ENCODE data around the gene PTRH1.

Gene PTRH1

DNA sequence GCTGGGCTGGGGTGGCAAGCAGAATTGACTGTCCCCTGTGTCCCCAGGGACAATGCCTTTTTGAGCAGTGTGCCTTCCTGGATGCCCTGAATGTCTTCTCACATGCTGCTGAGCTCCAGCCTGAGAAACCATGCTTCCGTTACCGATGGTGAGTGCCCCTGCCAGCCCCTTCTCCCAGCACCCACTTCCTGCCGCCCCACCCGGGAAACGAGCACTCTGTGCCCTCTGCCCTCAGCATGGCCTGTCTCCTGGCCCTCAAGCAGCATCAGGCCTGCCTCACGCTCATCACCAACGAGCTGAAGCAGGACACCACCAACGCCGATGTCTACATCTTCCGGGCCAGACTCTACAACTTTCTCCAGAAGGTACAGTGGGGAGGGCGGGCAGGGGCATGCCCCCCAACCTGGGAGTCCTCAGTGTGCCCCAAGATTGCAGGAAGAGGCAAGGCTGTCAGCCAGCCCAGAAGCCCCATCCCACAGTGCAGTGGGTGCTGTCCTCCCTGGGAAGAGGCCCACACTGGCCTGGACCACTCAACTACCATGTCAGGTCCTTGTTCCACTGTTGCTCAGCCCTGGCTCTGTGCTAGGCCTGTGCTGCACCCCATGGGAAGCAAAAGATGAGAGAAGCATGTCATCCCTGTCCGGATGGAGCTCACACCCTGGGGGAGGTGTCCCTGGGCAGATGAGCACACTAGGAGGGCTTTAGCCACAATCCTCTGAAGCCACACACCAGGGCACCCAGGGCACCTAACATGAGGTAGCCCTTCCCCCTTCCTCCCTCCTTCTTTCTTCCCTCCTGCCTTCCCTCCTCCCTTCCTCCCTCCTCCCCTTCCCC, 4.8 kb upstream of the PTRH1 start:
- FAIRE-seq = no peak
- DNase-seq (ENCODE audit: low spot score) = peak; percentile 16

DNA sequence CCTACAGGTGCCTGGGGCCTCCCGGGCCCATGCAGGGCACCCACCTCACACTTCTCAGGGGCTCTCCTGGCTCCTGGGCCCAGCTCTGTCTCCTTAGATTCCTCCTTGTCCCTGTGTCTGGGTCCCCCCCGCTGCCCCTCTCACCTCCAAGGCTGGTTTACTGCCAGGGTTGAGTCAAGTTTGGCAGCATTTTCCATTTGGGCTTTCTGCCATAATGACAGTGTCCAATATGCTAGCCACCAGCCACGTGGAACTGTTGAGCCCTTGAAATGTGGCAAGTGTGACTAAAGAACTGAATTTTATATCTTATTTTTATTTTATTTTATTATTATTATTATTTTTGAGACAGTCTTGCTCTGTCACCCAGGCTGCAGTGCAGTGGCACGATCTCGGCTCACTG, 2.3 kb upstream of the PTRH1 start:
- FAIRE-seq (no peak), DNase-seq (ENCODE audit: low spot score) (no peak)

DNA sequence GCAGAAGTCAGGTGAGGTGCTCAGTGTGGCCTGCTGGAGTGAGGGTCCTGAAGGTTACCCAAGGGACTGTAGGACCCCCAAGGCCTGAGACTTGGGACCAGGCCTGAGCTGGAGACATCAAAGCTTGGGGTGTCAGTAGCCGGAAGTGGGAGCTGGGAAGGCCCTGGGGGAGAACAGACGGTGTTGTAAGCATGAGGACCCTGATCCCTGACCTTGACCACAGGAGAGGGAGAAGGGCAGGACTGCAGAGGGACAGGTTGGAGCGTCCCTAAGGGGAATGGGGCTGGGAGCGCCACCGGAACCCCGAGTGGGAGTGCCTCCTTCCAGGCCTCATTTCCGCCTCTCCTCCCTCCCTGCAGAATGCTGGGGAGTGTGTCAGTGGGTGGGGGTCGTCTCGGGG, 949 bp upstream of the PTRH1 start:
- FAIRE-seq (no peak), DNase-seq (ENCODE audit: low spot score) (no peak)

- FAIRE-seq (no peak), DNase-seq (ENCODE audit: low spot score) (no peak)
Observed at GRCh38 chr9:127714951-127715469, 453 bp downstream of the PTRH1 start.

DNA sequence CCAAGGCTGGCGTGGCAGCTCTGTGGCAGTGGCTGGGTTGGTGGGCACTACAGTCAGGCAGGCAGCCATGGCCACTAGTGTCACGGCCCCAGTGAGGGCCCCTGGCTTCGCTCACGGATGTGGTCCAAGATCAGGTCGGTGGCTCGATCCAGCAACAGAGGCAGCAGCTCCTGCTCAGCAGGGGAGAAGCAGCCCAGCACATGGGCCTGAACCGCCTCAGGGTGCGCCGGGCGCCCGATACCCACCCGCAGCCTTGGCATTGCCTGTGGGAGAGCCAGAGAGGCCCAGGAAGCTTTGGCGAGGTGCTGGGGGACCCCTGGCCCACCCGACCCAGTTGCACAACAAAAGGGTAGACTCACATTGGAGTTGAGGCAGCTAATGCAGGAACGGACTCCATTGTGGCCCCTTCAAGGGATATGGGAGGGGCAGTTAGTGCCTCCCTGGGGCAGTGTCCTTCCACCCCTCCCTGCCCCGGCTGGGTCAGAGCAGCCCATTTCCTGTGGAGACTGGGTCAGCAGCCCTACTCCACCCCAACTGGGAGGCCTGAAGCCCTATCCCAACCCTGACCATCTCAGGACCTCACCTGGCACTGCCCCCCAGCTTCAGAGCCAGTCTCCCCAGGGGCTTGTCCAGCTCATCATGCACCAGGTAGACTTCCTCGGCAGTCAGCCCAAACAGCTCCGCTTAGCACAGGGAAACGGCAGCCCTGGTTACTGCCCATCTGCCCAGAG, 1.3 kb downstream of the PTRH1 start:
- DNase-seq (ENCODE audit: low spot score) (no peak), FAIRE-seq (no peak)

GRCh38 chr9:127712867-127713266, 2.6 kb downstream of the PTRH1 start:
- FAIRE-seq = no peak
- DNase-seq (ENCODE audit: low spot score) = no peak

DNA sequence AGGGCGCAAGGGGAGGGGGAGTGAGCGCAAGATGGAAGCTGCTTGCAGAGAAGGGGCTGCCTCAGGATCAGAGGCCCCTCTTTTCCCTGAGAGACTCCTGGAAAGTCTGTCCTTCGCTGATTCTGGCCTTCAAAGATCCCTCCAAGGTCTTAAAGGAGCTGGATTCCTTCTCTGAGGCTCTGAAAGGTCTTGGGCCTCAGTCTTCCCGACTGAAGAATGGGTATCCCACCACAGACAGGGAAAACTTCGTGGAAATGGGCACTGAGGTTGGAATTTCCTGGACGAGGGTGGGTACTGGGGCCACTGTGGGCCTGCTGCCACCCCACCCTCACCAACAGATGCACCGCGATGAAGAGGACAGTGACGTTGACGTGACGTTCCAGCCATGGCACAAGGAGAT, 3.1 kb downstream of the PTRH1 start:
- FAIRE-seq (no peak), DNase-seq (ENCODE audit: low spot score) (no peak)

GRCh38 chr9:127711831-127712274, 3.6 kb downstream of the PTRH1 start:
- DNase-seq (ENCODE audit: low spot score) = no peak
- no peak for FAIRE-seq

DNA sequence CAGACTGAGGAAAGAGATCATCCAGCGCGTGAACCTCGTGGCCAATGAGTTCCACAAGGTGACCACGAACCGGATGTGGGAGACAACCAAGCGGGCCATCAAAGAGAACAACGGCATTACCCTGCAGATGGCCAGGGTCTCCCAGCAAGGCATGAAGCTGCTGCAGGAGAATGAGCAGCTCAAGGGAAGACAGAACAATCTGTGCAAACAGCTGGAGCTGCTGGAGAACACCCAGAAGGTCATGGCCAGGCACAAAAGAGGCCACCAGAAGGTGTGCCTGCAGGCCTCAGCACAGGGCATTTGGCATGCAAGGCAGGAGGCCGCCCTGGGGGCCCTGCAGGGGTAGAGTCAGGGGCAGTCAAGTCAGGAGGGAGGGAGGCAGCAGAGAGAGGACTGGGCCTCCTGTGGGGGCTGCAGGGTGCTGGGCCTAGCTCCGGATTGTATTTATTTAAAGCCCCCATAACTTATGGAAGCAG, 4.2 kb downstream of the PTRH1 start:
- no peak for FAIRE-seq
- DNase-seq (ENCODE audit: low spot score) = no peak

GRCh38 chr9:127710204-127710783, 5.2 kb downstream of the PTRH1 start:
- DNase-seq (ENCODE audit: low spot score) = no peak
- FAIRE-seq = no peak

GRCh38 chr9:127708952-127709587, 6.4 kb downstream of the PTRH1 start:
- FAIRE-seq (no peak), DNase-seq (ENCODE audit: low spot score) (no peak)

GRCh38 chr9:127707766-127708165, 7.7 kb downstream of the PTRH1 start:
- peak; percentile 31 for DNase-seq (ENCODE audit: low spot score)
- no peak for FAIRE-seq

- DNase-seq (ENCODE audit: low spot score) (no peak), FAIRE-seq (no peak)
Observed at GRCh38 chr9:127706836-127707241, 8.6 kb downstream of the PTRH1 start, which contains the start of gene CFAP157. Gene CFAP157, plus strand, starts transcription at chr9:127706988. Its CDS starts 44 bp downstream, at chr9:127707032.

- FAIRE-seq (no peak), DNase-seq (ENCODE audit: low spot score) (no peak)
Observed at GRCh38 chr9:127705577-127706379, 9.7 kb downstream of the PTRH1 start.

DNA sequence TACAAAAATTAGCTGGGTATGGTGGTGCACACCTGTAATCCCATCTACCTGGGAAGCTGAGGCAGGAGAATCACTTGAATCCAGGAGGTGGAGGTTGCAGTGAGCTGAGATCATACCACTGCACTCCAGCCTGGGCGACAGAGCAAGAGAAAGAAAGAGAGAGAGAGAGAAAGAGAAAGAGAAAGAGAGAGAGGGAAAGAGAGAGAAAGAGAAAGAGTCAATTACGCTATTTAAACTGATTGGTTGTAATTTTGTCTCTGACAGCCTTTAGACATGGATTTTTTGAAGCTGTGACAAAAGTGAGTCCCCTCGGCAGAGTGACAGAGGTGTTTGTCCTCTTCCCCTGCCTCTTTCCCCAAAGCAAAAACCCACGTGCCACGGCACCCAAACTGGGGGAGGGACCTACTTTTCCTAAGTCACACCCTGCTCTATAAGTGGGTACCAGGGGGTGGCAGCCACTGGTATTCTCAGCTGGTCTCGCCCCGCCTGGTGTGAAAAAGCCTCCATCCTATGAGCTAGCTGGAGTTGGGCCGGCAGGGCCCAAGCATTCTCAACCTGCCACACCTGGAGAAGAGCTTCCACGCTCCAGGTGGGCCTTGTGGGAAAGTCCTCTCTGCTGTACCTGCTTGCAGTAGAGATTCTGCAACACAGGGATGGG, 12.0 kb downstream of the PTRH1 start:
- DNase-seq (ENCODE audit: low spot score) (no peak), FAIRE-seq (no peak)

GRCh38 chr9:127700594-127701255, 14.7 kb downstream of the PTRH1 start:
- FAIRE-seq = no peak
- DNase-seq (ENCODE audit: low spot score) = no peak

GRCh38 chr9:127700140-127700539, 15.3 kb downstream of the PTRH1 start:
- FAIRE-seq = no peak
- DNase-seq (ENCODE audit: low spot score) = no peak

DNA sequence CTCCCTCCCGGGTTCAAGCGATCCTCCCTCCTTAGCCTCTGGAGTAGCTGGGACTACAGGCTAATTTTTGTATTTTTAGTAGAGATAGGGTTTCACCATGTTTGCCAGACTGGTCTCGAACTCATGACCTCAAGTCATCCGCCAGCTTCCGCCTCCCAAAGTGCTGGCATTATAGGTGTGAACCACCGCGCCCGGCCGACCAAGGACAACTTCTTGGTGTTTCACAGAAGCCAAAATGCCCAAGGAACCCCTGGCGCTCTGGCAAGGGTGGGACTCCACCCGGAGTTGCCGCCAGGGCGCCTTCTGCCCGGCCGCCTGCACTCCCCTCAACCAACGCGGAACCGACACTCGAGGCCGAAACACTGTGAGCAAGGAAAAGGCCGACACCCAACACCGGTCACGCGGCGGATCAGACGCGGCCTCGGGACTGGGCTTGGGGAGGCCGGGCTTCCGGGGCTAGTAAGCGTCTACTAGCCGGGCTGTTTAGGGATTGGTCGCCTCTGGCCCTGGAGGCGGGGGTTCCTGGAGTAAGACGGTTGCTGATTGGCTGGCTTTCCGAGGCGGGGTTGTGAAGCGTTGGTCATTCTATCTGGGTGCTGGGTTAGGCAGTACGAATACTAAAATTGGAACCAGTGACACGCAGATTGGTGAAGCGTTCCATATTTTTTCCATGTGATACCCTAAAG, 16.3 kb downstream of the PTRH1 start:
- no peak for FAIRE-seq
- no peak for DNase-seq (ENCODE audit: low spot score)

GRCh38 chr9:127698386-127698785, 17.1 kb downstream of the PTRH1 start:
- no peak for DNase-seq (ENCODE audit: low spot score)
- FAIRE-seq = no peak

Measured in RCC 7860 (cell line).